WERI-Rb-1 (cell line): Measurements from ENCODE around the gene MS4A4E.
A peak's percentile ranks its signal among the peaks of the same experiment; 100 is the strongest.

ENCODE experiments used
- DNase-seq: peaks from one replicate; pipeline ENCODE4 v3.0.0-alpha.2; 2020
- H3K27ac ChIP-seq: fragments of 250-450 bp; sonication (Bioruptor Pico); 2 replicates; pipeline ENCODE4 v1.5.1; 2020; ENCODE audit warnings: mild to moderate bottlenecking, moderate library complexity
- H3K27me3 ChIP-seq: fragments of 250-450 bp; sonication (Bioruptor Pico); 2 replicates; pipeline ENCODE4 v1.5.1; 2021; ENCODE audit warnings: mild to moderate bottlenecking, low read depth, moderate library complexity; ENCODE audit not compliant: insufficient read depth, severe bottlenecking
- H3K36me3 ChIP-seq: fragments of 250-450 bp; sonication (Bioruptor Pico); 2 replicates; pipeline ENCODE4 v1.5.1; 2020; ENCODE audit warnings: mild to moderate bottlenecking, moderate library complexity
- H3K4me3 ChIP-seq: 2 replicates; pipeline ENCODE4 v1.5.1; 2011; ENCODE audit warnings: low read depth, mild to moderate bottlenecking, control low read depth, low read length
- H3K9me3 ChIP-seq: fragments of 250-450 bp; sonication (Bioruptor Pico); 2 replicates; pipeline ENCODE4 v1.5.1; 2021; ENCODE audit warnings: mild to moderate bottlenecking, moderate library complexity; ENCODE audit not compliant: severe bottlenecking
- CTCF ChIP-seq: IDR thresholded peaks from 2 replicates; pipeline ENCODE4 v1.5.1; 2011; ENCODE audit warnings: low read depth, mild to moderate bottlenecking, control low read depth, inconsistent platforms, low read length

MS4A4E gene

GRCh38 chr11:60170566-60170965, 72.4 kb downstream of the MS4A4E start:
- no peak for DNase-seq
- Histone ChIP-seq H3K9me3 (peaks cover 6% of the 10 kb centered on the region), H3K4me3 (no peak overlapping the region), H3K36me3 (no peaks in the 10 kb centered on the region), H3K27ac (no peak overlapping the region), H3K27me3 (no peaks in the 10 kb centered on the region)
- TF ChIP-seq CTCF, result no peak

- Histone ChIP-seq H3K4me3 (no peak overlapping the region), H3K27ac (no peak overlapping the region), H3K27me3 (no peaks in the 10 kb centered on the region), H3K9me3 (peaks cover 10% of the 10 kb centered on the region), H3K36me3 (no peaks in the 10 kb centered on the region)
- TF ChIP-seq CTCF, result no peak; the same call in 1 of the 2 replicates
- peak; percentile 9 for DNase-seq
Measured at GRCh38 chr11:60169264-60169915, 73.5 kb downstream of the MS4A4E start.

GRCh38 chr11:60168306-60168705, 74.6 kb downstream of the MS4A4E start:
- no peaks in the 10 kb centered on the region for H3K27me3 ChIP-seq
- TF ChIP-seq CTCF, result no peak
- no peak for DNase-seq

GRCh38 chr11:60165951-60166350, 77.0 kb downstream of the MS4A4E start:
- H3K9me3 ChIP-seq, result peaks cover 10% of the 10 kb centered on the region
- H3K36me3 ChIP-seq, result no peaks in the 10 kb centered on the region
- TF ChIP-seq CTCF, result no peak
- DNase-seq, result no peak
- no peaks in the 10 kb centered on the region for H3K27me3 ChIP-seq
- H3K27ac ChIP-seq, result no peak overlapping the region
- no peak overlapping the region for H3K4me3 ChIP-seq

More at GRCh38 chr11:60168306-60168705, 74.6 kb downstream of the MS4A4E start:
- Histone ChIP-seq H3K9me3 (peaks cover 10% of the 10 kb centered on the region), H3K27ac (no peak overlapping the region), H3K36me3 (no peaks in the 10 kb centered on the region), H3K4me3 (no peak overlapping the region)

- no peak overlapping the region for H3K27ac ChIP-seq
- DNase-seq, result no peak
- no peak overlapping the region for H3K4me3 ChIP-seq
- H3K27me3 ChIP-seq, result no peaks in the 10 kb centered on the region
- H3K9me3 ChIP-seq, result peaks cover 10% of the 10 kb centered on the region
- no peak for TF ChIP-seq CTCF
- H3K36me3 ChIP-seq, result no peaks in the 10 kb centered on the region
Measured at GRCh38 chr11:60165538-60165937, 77.4 kb downstream of the MS4A4E start.

GRCh38 chr11:60164550-60165075, 78.3 kb downstream of the MS4A4E start:
- no peak for TF ChIP-seq CTCF
- H3K27ac ChIP-seq, result no peak overlapping the region
- no peaks in the 10 kb centered on the region for H3K36me3 ChIP-seq
- peaks cover 10% of the 10 kb centered on the region for H3K9me3 ChIP-seq
- H3K4me3 ChIP-seq, result no peak overlapping the region
- no peaks in the 10 kb centered on the region for H3K27me3 ChIP-seq
- no peak for DNase-seq
